ENCODE results near the gene ZNF136. TPM values are rescaled to one million over a fixed set of nuclear protein-coding genes. Genes with fewer than 3 reads are reported as not detected.

The ZNF136 gene
- total and polyA plus RNA-seq, 9 of the 15 experiments (the other 6 are each of a cell fraction or from before 2014, with no cell fraction given): 1.0 to 5.3 (median 3.1) TPM

DNA sequence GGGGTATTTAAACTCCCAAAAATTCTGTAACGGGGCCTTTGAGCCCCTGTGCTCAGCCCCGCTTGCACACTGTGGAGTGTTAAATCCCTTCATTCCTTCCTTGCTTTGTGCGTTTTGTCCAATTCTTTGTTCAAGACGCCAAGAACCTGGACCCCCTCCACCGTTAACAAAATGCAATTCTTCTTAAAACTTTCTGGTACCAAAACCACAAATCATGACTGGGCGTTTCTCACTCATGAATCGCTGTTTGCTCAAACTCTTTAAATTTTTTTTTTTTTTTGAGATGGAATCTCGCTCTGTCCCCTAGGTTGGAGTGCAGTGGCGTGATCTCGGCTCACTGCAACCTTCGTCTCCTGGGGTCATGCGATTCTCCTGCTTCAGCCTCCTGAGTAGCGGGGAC, 23.6 kb upstream of the ZNF136 start (continued):
- TF ChIP-seq SREBF1 (IDR thresholded peaks at IDR 0.05; ENCODE audit: borderline replicate concordance, low read depth, low read length) (no peak), SMAD2 (IDR thresholded peaks at IDR 0.05; ENCODE audit: low read depth, low read length) (no peak), CBFA2T3 (IDR thresholded peaks at IDR 0.05) (no peak), PRPF4 (IDR thresholded peaks at IDR 0.05; ENCODE audit: insufficient read depth, low read depth, low read length, poor library complexity, severe bottlenecking) (no peak), HEY1 (CRISPR knock-in tag; IDR thresholded peaks at IDR 0.05; ENCODE audit: borderline replicate concordance) (no peak), ZNF384 (IDR thresholded peaks at IDR 0.05; ENCODE audit: low read depth, low read length) (peak; percentile 75), NFE2 (IDR thresholded peaks at IDR 0.05; ENCODE audit: low read depth) (peak; percentile 67; the same call in 1 of the 2 replicates), SMARCA5 (IDR thresholded peaks at IDR 0.05) (no peak), ZNF23 (CRISPR knock-in tag; IDR thresholded peaks at IDR 0.05) (no peak), C11orf30 (IDR thresholded peaks at IDR 0.05; ENCODE audit: low read depth) (peak; percentile 52; the same call in 1 of the 2 replicates), RBM34 (IDR thresholded peaks at IDR 0.05; ENCODE audit: borderline replicate concordance, insufficient read depth, low read length) (no peak)
- TF ChIP-seq, protein P1, sequence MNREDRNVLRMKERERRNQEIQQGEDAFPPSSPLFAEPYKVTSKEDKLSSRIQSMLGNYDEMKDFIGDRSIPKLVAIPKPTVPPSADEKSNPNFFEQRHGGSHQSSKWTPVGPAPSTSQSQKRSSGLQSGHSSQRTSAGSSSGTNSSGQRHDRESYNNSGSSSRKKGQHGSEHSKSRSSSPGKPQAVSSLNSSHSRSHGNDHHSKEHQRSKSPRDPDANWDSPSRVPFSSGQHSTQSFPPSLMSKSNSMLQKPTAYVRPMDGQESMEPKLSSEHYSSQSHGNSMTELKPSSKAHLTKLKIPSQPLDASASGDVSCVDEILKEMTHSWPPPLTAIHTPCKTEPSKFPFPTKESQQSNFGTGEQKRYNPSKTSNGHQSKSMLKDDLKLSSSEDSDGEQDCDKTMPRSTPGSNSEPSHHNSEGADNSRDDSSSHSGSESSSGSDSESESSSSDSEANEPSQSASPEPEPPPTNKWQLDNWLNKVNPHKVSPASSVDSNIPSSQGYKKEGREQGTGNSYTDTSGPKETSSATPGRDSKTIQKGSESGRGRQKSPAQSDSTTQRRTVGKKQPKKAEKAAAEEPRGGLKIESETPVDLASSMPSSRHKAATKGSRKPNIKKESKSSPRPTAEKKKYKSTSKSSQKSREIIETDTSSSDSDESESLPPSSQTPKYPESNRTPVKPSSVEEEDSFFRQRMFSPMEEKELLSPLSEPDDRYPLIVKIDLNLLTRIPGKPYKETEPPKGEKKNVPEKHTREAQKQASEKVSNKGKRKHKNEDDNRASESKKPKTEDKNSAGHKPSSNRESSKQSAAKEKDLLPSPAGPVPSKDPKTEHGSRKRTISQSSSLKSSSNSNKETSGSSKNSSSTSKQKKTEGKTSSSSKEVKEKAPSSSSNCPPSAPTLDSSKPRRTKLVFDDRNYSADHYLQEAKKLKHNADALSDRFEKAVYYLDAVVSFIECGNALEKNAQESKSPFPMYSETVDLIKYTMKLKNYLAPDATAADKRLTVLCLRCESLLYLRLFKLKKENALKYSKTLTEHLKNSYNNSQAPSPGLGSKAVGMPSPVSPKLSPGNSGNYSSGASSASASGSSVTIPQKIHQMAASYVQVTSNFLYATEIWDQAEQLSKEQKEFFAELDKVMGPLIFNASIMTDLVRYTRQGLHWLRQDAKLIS (CRISPR knock-in tag; IDR thresholded peaks at IDR 0.05): no peak
- TF ChIP-seq, protein P2, sequence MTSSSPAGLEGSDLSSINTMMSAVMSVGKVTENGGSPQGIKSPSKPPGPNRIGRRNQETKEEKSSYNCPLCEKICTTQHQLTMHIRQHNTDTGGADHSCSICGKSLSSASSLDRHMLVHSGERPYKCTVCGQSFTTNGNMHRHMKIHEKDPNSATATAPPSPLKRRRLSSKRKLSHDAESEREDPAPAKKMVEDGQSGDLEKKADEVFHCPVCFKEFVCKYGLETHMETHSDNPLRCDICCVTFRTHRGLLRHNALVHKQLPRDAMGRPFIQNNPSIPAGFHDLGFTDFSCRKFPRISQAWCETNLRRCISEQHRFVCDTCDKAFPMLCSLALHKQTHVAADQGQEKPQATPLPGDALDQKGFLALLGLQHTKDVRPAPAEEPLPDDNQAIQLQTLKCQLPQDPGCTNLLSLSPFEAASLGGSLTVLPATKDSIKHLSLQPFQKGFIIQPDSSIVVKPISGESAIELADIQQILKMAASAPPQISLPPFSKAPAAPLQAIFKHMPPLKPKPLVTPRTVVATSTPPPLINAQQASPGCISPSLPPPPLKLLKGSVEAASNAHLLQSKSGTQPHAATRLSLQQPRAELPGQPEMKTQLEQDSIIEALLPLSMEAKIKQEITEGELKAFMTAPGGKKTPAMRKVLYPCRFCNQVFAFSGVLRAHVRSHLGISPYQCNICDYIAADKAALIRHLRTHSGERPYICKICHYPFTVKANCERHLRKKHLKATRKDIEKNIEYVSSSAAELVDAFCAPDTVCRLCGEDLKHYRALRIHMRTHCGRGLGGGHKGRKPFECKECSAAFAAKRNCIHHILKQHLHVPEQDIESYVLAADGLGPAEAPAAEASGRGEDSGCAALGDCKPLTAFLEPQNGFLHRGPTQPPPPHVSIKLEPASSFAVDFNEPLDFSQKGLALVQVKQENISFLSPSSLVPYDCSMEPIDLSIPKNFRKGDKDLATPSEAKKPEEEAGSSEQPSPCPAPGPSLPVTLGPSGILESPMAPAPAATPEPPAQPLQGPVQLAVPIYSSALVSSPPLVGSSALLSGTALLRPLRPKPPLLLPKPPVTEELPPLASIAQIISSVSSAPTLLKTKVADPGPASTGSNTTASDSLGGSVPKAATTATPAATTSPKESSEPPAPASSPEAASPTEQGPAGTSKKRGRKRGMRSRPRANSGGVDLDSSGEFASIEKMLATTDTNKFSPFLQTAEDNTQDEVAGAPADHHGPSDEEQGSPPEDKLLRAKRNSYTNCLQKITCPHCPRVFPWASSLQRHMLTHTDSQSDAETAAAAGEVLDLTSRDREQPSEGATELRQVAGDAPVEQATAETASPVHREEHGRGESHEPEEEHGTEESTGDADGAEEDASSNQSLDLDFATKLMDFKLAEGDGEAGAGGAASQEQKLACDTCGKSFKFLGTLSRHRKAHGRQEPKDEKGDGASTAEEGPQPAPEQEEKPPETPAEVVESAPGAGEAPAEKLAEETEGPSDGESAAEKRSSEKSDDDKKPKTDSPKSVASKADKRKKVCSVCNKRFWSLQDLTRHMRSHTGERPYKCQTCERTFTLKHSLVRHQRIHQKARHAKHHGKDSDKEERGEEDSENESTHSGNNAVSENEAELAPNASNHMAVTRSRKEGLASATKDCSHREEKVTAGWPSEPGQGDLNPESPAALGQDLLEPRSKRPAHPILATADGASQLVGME (CRISPR knock-in tag; IDR thresholded peaks at IDR 0.05): no peak

Measured in K562 (cell line).